LHCN-M2 (cell line): ENCODE data around the gene FBLN5. TPM values are rescaled to one million over a fixed set of nuclear protein-coding genes. Genes with fewer than 3 reads are reported as not detected.

Experiments used
- DNase-seq: peaks from one replicate; pipeline ENCODE4 v3.0.0-alpha.2; 2012; ENCODE audit warnings: low read depth
- total RNA-seq: library from RNA; depleted of rRNA; stranded (reverse); fragments of >200 nt; gene quantifications from 2 replicates; pipeline ENCODE4 v1.2.3, GENCODE V29; 2014

The FBLN5 gene
- total RNA-seq, 1 experiment from 2014 or later: 20.0 TPM

DNA sequence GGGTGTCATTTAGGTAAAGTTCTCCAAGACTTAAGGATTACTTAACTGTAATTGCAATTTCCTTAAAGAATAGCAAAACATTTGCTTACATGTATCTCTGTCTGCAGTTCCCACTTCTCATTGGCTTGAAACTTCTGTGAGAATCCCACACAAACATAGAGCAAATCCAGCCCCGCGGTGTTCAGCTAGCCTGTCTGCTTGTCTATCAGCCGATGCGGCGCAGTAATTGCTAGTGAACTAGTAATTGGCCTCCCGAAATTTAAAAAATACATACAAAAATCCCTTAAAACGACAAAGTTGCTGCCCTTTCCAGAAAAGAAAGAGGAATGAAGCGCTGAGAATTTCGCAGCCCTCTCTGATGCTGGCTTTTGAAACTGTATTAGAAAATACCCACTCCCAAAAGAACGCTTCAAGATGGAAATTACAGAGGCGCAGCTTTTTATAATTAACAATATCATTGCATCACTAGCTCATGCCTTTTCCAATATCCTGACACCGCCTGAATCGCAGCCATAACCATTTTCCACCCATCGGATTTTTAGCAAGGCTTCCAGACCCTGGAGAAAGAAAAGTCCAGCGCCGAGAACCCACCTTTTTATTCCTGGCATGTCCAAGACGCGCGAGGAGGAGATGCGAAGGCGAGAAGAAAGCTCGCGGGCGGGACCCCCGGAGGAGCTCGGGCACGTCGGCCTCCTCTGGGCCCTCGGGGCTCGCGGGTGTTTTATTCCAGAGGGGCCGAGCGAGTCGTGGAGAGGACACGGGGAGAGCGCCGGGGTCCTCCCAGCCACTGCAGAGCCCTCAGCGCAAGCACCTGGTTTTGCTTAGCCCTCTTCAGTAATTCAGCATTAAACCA is 646 bp downstream of the FBLN5 start:
- DNase-seq: peak; percentile 32

- DNase-seq: no peak
Measured at GRCh38 chr14:91945751-91946621, 1.5 kb downstream of the FBLN5 start.

GRCh38 chr14:91942946-91943345 is 4.5 kb downstream of the FBLN5 start:
- no peak for DNase-seq

GRCh38 chr14:91942128-91942527 is 5.4 kb downstream of the FBLN5 start:
- no peak for DNase-seq

DNA sequence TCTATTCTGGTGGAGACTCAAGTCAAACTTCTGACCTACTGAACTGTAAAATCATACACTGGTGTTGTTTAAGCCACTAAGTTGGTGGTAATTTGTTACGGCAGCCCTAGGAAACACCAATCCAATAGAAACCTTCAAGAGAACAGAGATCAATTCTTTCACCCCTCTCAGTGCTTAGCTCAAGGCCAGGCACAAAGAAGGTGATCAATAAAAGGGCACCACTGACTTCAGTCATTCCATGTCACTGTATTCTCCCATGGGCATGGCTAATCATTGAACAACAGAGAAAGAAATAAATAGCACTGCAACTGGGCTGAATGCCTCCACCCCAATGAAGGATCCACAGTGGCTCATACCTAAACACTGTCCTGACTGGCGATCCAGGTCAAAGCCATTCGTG is 7.3 kb downstream of the FBLN5 start:
- no peak for DNase-seq

DNA sequence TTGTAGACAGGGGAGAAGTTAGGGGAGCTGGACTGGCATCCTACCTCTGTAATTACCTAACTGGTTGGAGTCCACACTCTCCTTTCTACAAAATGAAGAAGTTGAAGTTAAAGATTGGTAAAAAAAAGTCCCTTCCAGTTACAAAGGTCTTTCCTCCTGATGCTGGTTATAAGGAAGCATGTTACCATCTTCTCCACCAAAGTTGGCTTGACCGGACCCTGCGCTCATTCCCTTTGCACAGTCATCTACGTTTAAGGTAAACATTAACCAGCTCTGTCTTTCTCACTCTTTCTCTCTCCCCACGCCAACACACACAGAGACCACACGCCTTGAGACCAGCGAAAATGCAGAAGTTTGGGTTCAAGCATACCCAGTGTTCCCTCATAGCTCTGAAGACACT is 11.9 kb downstream of the FBLN5 start:
- DNase-seq: no peak

DNA sequence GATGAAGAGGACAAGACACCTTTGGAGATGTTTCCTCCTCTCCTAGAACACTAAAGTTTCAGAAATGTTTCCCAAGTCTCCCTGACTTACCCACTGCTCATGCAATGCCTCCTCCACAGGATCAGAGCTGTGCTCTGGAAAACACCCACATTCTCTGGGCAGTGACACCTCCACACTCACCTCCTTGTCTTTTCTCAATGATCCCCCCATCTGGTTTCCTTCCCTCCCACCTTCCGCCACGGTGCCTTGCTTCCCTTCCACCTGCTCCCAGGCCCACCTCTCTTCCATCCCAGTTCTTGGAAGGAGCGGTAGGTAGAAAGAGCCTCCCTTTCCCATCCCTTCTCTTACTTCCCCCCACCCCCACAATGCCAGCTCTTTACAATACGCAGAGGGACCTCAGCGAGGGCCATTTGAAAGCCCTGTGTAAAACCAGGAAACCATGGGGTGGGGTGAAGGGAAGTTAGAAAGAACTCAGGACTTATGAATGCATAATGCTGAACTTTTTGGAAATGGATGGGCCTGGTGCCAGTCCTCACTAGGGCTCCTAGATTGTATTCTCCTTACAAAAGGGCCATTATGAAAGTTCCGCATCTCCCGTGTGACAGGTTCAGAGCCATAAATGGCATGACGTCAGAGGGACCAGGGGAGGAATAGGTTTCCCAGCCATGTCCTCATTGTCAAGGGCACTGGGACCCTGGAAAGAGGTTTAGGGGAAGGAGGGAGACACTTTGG is 12.8 kb downstream of the FBLN5 start:
- DNase-seq: no peak

DNA sequence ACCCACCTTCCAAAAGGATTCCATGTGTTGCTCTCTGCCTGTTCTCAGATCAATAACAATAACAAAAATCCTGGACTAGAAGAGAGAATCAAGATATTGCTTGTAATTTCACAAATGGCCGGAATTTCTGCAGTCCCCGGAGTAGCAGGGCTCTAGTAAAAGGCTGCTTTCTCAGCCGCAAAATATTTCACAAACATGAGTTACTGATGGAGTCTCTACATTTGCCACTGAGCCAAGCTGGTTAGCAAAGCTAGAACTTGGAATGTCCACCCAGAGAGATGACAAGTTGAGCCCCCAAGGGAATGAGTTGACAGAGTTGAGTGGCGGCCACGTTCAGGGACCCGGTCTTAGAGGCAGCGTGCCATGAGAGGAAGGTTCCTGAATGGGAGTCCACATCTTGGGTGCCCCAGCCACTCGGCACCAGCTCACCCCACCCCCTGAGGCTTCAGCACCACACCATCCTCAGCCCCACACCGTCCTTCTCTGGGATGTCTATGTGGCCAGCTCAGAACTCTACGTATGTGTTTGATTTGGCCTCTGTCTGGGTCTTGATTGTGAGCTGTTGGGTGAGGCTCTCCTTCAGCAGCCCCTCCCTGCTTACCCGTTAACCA is 15.9 kb downstream of the FBLN5 start:
- DNase-seq: no peak

DNA sequence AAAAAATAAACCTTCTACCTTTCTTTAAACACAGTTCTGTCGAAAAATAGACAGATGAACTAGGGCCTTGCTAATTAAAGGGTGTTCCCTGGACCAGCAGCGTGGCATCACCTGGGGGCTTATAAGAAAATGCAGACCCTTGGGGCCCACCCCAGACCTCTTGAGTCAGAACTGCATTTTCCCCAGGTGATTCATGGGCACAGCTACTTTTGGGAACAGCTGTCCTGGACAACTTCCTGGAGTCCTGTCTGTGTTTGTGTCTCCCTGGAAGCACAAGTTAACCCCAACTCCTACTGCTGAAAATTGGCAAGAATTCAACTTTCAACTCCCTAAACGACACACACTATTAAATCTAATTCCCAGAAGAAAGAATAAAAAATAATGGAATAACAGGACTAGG is 17.8 kb downstream of the FBLN5 start:
- peak; percentile 82 for DNase-seq

GRCh38 chr14:91927800-91928199 is 19.7 kb downstream of the FBLN5 start:
- DNase-seq: no peak

DNA sequence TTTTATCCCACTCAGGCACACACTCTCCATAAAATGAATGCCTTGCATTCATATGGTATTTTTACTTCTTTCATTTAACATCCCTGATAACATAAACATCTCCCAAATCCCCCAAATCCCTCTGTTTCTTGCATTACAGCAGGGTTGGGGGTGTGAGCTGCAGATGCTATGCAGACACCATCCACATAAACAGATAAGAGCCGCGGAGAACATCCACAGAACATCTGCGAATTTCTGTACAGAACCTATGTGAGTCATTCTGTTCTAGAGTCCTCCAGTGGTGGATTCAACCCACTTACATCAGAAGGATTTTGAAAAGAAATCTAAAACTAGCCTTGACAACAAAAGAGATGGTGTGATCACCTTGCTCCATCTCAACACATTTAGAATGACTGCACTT is 20.3 kb downstream of the FBLN5 start:
- no peak for DNase-seq

DNA sequence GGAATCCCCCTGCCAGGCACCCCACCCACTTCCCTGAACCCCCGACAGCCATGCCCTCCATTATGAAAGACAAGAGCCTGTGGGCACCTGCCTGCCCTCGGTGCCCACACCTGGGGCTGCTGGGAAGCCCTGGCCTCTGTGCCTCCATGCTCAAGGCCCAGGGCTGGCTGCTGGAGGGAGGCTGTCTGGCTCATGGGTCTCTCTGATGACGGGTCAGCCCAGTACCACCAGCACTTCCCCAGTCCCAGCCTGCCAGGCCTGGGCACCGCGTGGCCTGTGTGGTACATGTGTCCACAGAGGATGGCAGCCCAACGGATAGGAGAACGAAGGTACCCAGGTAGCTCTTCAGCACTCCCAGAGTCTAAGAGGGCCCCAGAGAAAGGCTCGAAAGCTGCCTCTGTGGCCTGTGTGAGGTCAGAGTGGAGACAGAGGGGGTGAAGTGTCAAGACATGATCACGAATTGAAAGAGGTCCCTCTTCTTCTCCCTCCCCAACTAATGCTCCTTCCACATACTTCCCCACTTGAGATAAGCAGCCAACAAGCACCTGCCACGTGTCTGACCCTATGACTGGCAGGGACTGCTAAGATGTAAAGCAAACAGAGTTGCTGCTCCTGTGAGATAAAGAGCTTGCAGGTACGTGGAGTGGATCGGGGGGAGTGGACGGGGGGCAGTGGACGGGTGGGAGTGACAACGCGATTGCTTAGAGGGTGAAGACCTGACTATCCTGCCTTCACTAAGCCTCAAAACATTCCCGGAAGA is 21.2 kb downstream of the FBLN5 start:
- no peak for DNase-seq

DNA sequence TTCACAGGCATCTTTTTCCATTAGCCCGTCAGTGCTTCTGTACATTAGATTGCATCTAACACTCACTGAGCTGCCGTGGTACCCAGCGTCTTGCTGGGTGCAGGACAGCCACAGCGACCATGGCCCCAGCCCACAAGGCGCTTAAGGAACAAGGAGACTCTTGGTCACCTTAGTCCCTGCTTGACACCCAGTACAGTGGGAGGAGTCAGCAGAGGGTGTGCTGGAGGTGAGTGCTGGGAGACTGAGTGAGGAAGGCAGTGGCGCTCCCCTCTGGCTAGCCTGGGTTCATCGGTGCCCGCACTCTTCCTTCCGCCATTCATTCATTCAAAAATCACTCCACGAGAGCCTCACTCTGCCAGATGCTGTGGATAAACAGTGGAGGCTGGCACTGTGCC is 21.8 kb downstream of the FBLN5 start:
- DNase-seq: no peak

GRCh38 chr14:91925001-91925726 is 22.3 kb downstream of the FBLN5 start:
- no peak for DNase-seq

DNA sequence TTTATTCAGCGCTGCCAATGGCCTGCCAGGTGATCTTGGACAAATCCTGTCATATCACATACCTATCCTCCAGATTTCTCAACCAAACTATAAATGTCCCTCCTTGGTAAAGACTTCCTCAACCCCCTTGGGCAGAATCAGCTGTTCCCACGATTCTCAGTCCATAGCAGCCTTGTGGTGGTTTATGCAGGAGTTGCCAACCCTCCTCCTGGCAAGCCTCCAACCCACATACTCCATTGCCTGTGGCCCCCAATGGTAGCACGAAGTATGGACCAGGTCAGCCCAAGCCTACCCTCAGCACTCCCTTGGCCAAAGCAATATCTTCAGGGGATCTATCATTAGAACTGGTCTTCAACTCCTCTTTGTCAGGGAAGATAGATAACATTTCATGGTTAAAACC is 27.0 kb downstream of the FBLN5 start:
- DNase-seq: no peak

- DNase-seq: no peak
Measured at GRCh38 chr14:91919814-91920213, 27.7 kb downstream of the FBLN5 start.

GRCh38 chr14:91918186-91918883 is 29.2 kb downstream of the FBLN5 start:
- DNase-seq: no peak

DNA sequence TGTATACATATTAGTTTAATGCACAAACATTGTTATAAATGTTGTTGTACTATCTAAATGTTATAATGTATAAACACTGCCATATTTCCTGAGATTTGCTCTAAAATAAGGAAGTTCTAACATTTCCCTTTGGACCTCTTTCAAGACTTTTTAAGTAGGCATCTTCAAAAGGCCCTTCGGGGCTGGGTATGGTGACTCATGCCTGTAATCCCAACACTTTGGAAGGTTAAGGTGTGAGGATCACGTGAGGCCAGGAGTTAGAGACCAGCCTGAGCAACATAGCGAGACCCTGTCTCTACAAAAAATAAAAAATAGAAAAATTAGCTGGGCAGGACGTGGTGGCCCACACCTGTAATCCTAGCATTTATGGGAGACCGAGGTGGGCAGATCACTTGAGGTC is 35.5 kb downstream of the FBLN5 start:
- no peak for DNase-seq

- DNase-seq: peak; percentile 50
Measured at GRCh38 chr14:91911474-91912032, 35.9 kb downstream of the FBLN5 start.
